HG03039 (cell line): ENCODE results near the gene FPR1.
"Not testable (repeated sequence)": the region's sequence is repeated elsewhere in the genome, so short reads cannot be mapped to it uniquely, and the experiment has no call there.

ENCODE experiments used
- ATAC-seq: cut with Tn5 transposase; IDR thresholded peaks from one replicate; pipeline ENCODE4 v1.9.1; 2021; ENCODE audit warnings: mild to moderate bottlenecking, moderate library complexity; ENCODE audit not compliant: unreplicated experiment

The FPR1 gene

GRCh38 chr19:51739466-51740213, 12.0 kb downstream of the FPR1 start:
- ATAC-seq = no peak

GRCh38 chr19:51738523-51738922, 13.2 kb downstream of the FPR1 start:
- ATAC-seq = not testable (repeated sequence)

- no peak for ATAC-seq
Observed at GRCh38 chr19:51737924-51738323, 13.8 kb downstream of the FPR1 start.

GRCh38 chr19:51737389-51737788, 14.3 kb downstream of the FPR1 start:
- no peak for ATAC-seq

GRCh38 chr19:51735759-51736449, 15.8 kb downstream of the FPR1 start:
- no peak for ATAC-seq

- no peak for ATAC-seq
Observed at GRCh38 chr19:51733742-51734522, 17.7 kb downstream of the FPR1 start.

GRCh38 chr19:51729781-51730180, 21.9 kb downstream of the FPR1 start:
- ATAC-seq = no peak

GRCh38 chr19:51727349-51727880, 24.3 kb downstream of the FPR1 start:
- no peak for ATAC-seq

GRCh38 chr19:51726049-51726448, 25.6 kb downstream of the FPR1 start:
- no peak for ATAC-seq

GRCh38 chr19:51724543-51724942, 27.1 kb downstream of the FPR1 start:
- ATAC-seq = no peak

GRCh38 chr19:51722492-51722891, 29.2 kb downstream of the FPR1 start:
- no peak for ATAC-seq

- no peak for ATAC-seq
Observed at GRCh38 chr19:51721905-51722304, 29.8 kb downstream of the FPR1 start.

GRCh38 chr19:51719251-51719988, 32.3 kb downstream of the FPR1 start:
- no peak for ATAC-seq

- ATAC-seq = no peak
Observed at GRCh38 chr19:51716925-51717324, 34.8 kb downstream of the FPR1 start.

- no peak for ATAC-seq
Observed at GRCh38 chr19:51715850-51716249, 35.8 kb downstream of the FPR1 start.

- no peak for ATAC-seq
Observed at GRCh38 chr19:51714848-51715247, 36.8 kb downstream of the FPR1 start.

GRCh38 chr19:51713319-51714285, 38.1 kb downstream of the FPR1 start:
- no peak for ATAC-seq

- no peak for ATAC-seq
Observed at GRCh38 chr19:51712461-51713081, 39.1 kb downstream of the FPR1 start.

GRCh38 chr19:51711702-51712101, 40.0 kb downstream of the FPR1 start:
- no peak for ATAC-seq
